ENCODE measurements around the gene HLA-DRB1.
"Not testable (repeated sequence)": the region's sequence is repeated elsewhere in the genome, so short reads cannot be mapped to it uniquely, and the experiment has no call there.

Gene HLA-DRB1

GRCh38 chr6:32609391-32609730 lies 19.7 kb upstream of the HLA-DRB1 start:
- DNase-seq, result no peak

GRCh38 chr6:32608362-32608761 lies 18.7 kb upstream of the HLA-DRB1 start:
- no peak for DNase-seq

- no peak for DNase-seq
Observed at GRCh38 chr6:32607988-32608298, 18.3 kb upstream of the HLA-DRB1 start.

- DNase-seq, result no peak
Observed at GRCh38 chr6:32607263-32607987, 17.8 kb upstream of the HLA-DRB1 start.

- no peak for DNase-seq
Observed at GRCh38 chr6:32604434-32604877, 14.8 kb upstream of the HLA-DRB1 start.

- no peak for DNase-seq
Observed at GRCh38 chr6:32603888-32604287, 14.2 kb upstream of the HLA-DRB1 start.

- no peak for DNase-seq
Observed at GRCh38 chr6:32603222-32603621, 13.6 kb upstream of the HLA-DRB1 start.

GRCh38 chr6:32602383-32602782 lies 12.7 kb upstream of the HLA-DRB1 start:
- no peak for DNase-seq

- no peak for DNase-seq
Observed at GRCh38 chr6:32597024-32597423, 7.4 kb upstream of the HLA-DRB1 start.

- DNase-seq, result not testable (repeated sequence)
Observed at GRCh38 chr6:32590713-32591112, 1.1 kb upstream of the HLA-DRB1 start.

GRCh38 chr6:32588156-32588555 lies 1.5 kb downstream of the HLA-DRB1 start:
- DNase-seq, result no peak

- no peak for DNase-seq
Observed at GRCh38 chr6:32583527-32583898, 6.1 kb downstream of the HLA-DRB1 start.

- DNase-seq, result no peak
Observed at GRCh38 chr6:32581315-32582095, 8.1 kb downstream of the HLA-DRB1 start.

- DNase-seq, result no peak
Observed at GRCh38 chr6:32580593-32580992, 9.1 kb downstream of the HLA-DRB1 start.

GRCh38 chr6:32578962-32579361 lies 10.7 kb downstream of the HLA-DRB1 start:
- no peak for DNase-seq

- DNase-seq, result not testable (repeated sequence)
Observed at GRCh38 chr6:32577493-32577892, 12.2 kb downstream of the HLA-DRB1 start.

GRCh38 chr6:32576250-32576649 lies 13.4 kb downstream of the HLA-DRB1 start:
- no peak for DNase-seq

- DNase-seq, result no peak
Observed at GRCh38 chr6:32570363-32570905, 19.2 kb downstream of the HLA-DRB1 start.

- DNase-seq, result no peak
Observed at GRCh38 chr6:32568561-32568960, 21.1 kb downstream of the HLA-DRB1 start.

- no peak for DNase-seq
Observed at GRCh38 chr6:32566957-32567356, 22.7 kb downstream of the HLA-DRB1 start.

- no peak for DNase-seq
Observed at GRCh38 chr6:32565511-32565910, 24.1 kb downstream of the HLA-DRB1 start.

GRCh38 chr6:32562940-32563339 lies 26.7 kb downstream of the HLA-DRB1 start:
- DNase-seq, result no peak

GRCh38 chr6:32559747-32560146 lies 29.9 kb downstream of the HLA-DRB1 start:
- no peak for DNase-seq

GRCh38 chr6:32558426-32559057 lies 31.1 kb downstream of the HLA-DRB1 start:
- DNase-seq, result no peak
